ENCODE data around the gene MTG1.

Gene MTG1

GRCh38 chr10:133458021-133458709 lies 64.2 kb downstream of the MTG1 start:
- no peak overlapping the region for H3K4me3 ChIP-seq (ENCODE audit: low read depth, low read length)
- no peaks in the 10 kb centered on the region for H3K4me1 ChIP-seq
- no peaks in the 10 kb centered on the region for H3K36me3 ChIP-seq (ENCODE audit: control insufficient read depth, insufficient read depth, low read length)
- H2AFZ ChIP-seq, result no peak overlapping the region
- no peak overlapping the region for H3K27ac ChIP-seq
- H3K79me2 ChIP-seq, result no peaks in the 10 kb centered on the region
- H3K9me3 ChIP-seq (ENCODE audit: control insufficient read depth, low read length), result no peaks in the 10 kb centered on the region
- H3K4me2 ChIP-seq (ENCODE audit: low read length), result no peak overlapping the region
- no peak for TF ChIP-seq CTCF (IDR thresholded peaks at IDR 0.05)
- H3K27me3 ChIP-seq (ENCODE audit: control insufficient read depth, insufficient read depth, low read length), result no peaks in the 10 kb centered on the region
- no peak overlapping the region for H3K9ac ChIP-seq

DNA sequence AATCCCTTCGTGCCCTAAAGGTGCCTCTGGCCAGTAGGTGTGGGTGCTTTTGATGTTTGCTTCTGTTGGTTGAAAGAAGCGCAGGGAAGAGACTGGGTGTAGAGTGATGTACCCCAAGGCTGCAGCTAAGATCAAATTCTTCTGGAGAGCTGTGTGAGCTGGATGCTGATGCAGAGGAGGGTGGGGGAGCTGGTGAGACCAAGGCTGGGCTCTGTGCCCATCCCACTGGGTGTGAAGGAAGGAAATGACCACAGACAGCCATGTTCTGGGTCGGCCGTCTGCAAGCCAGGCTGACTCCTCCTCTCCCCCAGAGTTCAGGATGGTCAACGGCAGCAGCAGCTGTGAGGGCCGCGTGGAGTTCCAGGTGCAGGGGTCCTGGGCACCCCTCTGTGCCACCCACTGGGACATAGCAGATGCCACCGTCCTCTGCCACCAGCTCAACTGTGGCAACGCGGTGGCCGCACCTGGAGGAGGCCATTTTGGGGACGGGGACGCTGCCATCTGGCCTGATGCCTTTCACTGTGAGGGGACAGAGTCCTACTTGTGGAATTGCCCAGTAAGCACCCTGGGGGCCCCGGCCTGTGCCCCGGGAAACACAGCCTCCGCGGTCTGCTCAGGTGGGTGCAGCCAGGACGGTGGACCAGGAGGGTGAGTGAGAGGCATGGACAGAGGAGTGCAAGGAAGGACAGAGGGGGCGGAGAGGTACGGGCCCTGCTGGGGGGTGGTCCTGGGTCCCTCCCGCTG lies 64.9 kb downstream of the MTG1 start:
- Histone ChIP-seq H3K9ac (no peak overlapping the region), H3K4me3 (ENCODE audit: low read depth, low read length) (no peak overlapping the region), H3K4me2 (ENCODE audit: low read length) (no peak overlapping the region), H3K27me3 (ENCODE audit: control insufficient read depth, insufficient read depth, low read length) (no peaks in the 10 kb centered on the region), H2AFZ (no peak overlapping the region), H3K79me2 (no peaks in the 10 kb centered on the region), H3K9me3 (ENCODE audit: control insufficient read depth, low read length) (no peaks in the 10 kb centered on the region), H3K4me1 (no peaks in the 10 kb centered on the region), H3K27ac (no peak overlapping the region), H3K36me3 (ENCODE audit: control insufficient read depth, insufficient read depth, low read length) (no peaks in the 10 kb centered on the region)
- TF ChIP-seq CTCF (IDR thresholded peaks at IDR 0.05), result no peak

DNA sequence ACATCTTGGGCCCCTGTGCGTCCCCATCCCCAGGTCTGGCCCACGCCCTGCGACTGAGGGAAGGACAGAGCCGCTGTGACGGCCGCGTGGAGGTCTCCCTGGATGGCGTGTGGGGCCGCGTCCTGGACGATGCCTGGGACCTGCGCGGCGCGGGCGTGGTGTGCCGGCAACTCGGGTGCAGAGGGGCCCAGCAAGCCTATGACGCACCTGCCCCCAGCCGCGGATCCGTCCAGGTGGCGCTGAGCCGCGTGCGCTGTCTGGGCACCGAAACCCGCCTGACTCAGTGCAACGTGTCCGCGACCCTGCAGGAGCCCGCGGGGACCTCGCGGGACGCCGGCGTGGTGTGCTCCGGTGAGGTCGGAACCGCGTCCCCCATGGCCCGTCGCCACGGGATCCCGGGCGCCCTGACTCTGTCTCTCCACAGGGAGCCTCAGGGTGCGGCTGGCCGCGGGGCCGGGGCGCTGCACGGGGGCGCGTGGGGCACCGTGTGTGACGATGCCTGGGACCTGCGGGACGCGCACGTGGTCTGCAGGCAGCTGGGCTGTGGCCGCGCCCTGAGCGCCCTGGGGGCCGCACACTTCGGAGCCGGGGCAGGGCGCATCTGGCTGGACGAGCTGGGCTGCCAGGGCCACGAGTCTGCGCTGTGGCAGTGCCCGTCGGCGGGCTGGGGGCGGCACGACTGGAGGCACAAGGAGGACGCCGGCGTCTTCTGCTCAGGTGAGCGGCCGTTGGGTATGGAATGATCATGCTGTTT lies 65.7 kb downstream of the MTG1 start:
- Histone ChIP-seq H3K27me3 (ENCODE audit: control insufficient read depth, insufficient read depth, low read length) (no peaks in the 10 kb centered on the region), H3K79me2 (no peaks in the 10 kb centered on the region), H3K9ac (no peak overlapping the region), H3K9me3 (ENCODE audit: control insufficient read depth, low read length) (no peaks in the 10 kb centered on the region), H3K27ac (no peak overlapping the region), H3K4me2 (ENCODE audit: low read length) (no peak overlapping the region), H3K36me3 (ENCODE audit: control insufficient read depth, insufficient read depth, low read length) (no peaks in the 10 kb centered on the region), H3K4me1 (no peaks in the 10 kb centered on the region), H2AFZ (no peak overlapping the region), H3K4me3 (ENCODE audit: low read depth, low read length) (no peak overlapping the region)
- TF ChIP-seq CTCF (IDR thresholded peaks at IDR 0.05), result no peak

- no peaks in the 10 kb centered on the region for H3K9me3 ChIP-seq (ENCODE audit: control insufficient read depth, low read length)
- H3K9ac ChIP-seq, result no peak overlapping the region
- no peak overlapping the region for H2AFZ ChIP-seq
- H3K36me3 ChIP-seq (ENCODE audit: control insufficient read depth, insufficient read depth, low read length), result no peaks in the 10 kb centered on the region
- no peak overlapping the region for H3K27ac ChIP-seq
- no peak overlapping the region for H3K4me3 ChIP-seq (ENCODE audit: low read depth, low read length)
- H3K4me2 ChIP-seq (ENCODE audit: low read length), result no peak overlapping the region
- no peak for TF ChIP-seq CTCF (IDR thresholded peaks at IDR 0.05)
- H3K79me2 ChIP-seq, result no peaks in the 10 kb centered on the region
- no peaks in the 10 kb centered on the region for H3K27me3 ChIP-seq (ENCODE audit: control insufficient read depth, insufficient read depth, low read length)
- H3K4me1 ChIP-seq, result no peaks in the 10 kb centered on the region
Measured at GRCh38 chr10:133460208-133460769, 66.3 kb downstream of the MTG1 start.

Measured in parathyroid adenoma (tissue), 2 donors.